NCI-H2196 treated with DMSO at 0.1 percent for 48 hours (cell line): Measurements from ENCODE around the gene MOB3B.

ENCODE experiments used
- DNase-seq: peaks from one replicate; lab custom pipeline; 2025; ENCODE audit not compliant: unreplicated experiment; lab: John Stamatoyannopoulos, UW

MOB3B gene

DNA sequence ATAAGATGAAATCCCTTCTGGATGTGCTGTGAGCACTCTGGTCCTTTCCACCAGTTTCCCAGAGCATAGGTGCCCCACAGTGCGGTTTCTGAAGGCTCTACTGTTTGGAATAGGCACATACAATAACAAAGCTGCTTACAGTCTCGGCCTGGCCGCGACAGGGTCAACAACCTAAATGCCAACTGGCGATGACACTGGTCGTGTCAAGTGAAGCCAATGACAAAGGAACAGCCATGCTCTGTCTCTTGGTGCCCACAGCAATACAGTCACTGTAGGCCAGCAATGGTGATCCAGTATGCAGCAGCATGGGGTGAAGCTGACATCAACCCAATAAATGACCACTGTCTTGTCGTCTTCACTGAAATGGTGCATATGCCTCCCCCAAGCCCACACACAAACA lies 184.8 kb downstream of the MOB3B start:
- DNase-seq = no peak

DNA sequence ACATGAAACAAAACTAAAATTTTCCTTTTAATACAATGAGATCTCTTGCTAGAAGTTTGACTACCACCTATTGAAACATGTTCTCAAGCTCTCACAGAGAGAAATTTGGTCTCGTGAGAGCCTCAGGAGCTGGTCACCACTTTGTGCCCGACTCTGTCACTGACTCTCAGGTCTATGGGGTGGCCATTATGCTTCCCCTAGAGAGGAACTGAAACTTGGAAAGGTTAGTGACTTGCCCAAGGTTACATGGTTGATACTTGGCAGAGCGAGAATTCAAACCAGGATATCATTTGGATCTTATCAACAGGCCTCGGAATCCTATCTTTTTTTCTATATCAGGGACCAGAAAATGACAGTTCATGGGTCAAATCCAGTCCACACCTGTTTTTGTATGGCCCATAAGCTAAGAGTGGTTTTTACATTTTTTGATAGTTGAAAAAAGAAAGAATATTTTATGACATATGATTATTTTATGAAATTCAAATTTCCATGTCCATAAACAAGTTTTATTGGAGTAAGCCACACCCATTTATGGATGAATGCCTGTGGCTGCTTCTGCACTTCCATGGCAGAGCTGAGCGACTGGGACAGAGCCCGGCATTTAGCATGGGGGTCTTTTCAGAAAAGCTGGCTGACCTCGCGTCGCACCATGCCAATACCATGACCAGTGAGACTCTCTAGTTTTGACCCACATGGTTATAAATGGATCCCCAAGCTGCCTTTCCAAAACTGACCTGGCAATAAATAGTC lies 187.9 kb downstream of the MOB3B start:
- DNase-seq = no peak

DNA sequence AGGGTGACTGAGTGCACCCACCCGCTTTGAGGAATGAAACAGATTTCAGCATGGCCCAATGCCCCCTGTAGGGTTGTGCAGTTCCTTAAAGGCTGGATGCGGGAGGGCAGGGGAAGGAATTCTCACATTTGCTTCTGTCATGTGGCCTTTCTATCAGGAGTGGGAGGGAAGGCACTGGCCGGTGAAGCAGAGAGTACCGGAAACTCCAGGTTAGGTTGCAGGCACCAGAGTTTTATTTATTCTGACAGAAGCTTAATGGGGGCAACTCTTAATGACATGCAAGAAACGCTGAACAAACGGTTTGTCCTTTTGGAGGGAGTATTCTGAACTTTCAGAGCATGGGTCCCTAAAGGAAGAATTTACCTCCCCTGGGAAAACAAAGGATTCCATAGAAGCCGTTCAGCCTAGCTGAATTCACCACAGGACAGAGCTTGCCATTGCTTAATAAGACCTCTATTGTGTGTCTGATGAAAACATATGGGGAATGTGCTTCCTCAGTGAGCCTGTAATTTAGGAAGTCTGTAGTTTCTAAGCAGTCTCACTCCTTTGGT lies 188.6 kb downstream of the MOB3B start:
- no peak for DNase-seq

DNA sequence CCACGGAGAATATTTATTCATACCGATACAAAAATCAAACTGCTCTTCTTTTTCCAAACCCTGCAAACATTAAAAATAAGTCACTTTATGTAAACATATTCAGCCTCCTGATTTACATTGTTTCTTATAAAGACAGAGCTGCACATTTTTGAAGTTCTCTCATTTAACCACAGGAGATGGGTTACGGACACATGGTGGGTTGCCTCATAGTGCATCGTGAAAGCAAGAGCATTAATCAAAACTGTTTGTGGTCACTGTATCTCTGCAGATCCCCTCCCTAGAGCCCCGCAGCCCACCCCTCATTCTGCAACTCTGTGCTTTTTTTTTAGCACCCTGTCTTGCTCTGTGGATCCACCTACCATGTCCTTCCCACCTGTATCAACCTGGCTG lies 189.3 kb downstream of the MOB3B start:
- DNase-seq = no peak

GRCh38 chr9:27339661-27340284 lies 189.8 kb downstream of the MOB3B start:
- no peak for DNase-seq

DNA sequence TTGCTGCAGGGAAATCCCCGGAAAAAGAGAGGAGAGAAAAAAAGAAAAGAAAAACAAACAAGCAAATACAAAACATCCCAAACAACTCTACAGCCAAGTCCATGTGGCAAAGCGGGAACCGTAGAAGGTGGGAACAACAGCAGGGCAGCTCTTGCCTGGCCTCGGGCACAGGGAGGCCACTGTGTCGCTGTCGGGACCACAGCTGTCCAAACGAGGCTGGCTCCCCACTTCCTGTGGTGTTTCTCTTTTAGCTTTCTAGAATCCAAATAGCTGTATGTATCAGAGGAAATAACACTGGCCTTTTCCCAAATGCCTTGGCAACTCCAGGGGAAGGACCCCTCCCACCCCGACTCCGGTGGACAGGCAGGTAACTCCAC lies 191.1 kb downstream of the MOB3B start:
- no peak for DNase-seq

DNA sequence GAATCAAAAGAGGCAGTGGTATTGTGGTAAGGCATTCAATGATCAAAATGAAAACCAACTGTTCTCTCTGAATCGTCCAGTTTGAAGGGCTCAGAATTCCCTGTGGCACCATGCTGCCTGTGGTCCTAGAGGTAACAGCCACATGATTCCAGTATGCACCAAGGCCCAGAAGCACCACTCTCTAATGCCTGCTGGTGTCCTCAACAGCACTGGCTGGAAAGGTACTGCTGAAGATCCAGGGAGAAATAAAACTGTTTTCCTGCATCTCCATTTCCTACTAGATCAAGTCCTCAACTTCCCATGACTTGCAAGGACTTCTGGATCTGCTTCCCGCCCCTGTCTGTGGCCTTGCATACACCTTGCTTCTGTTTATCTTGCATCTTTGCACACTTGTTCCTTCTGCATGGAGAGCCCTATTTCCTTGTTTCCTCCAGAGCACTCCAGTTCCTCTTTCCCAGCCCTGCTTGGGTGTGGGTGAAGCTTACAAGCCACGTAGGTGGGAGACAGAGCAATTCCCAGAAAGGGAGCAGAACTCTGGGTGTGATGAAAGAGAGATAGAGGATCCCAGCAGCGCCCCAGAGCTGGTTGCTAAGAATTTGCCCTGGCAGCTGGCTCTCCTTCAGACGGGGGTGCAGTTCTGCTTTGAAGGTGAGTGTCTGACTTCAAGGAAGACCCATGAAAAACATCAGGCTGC lies 191.6 kb downstream of the MOB3B start:
- DNase-seq = no peak

DNA sequence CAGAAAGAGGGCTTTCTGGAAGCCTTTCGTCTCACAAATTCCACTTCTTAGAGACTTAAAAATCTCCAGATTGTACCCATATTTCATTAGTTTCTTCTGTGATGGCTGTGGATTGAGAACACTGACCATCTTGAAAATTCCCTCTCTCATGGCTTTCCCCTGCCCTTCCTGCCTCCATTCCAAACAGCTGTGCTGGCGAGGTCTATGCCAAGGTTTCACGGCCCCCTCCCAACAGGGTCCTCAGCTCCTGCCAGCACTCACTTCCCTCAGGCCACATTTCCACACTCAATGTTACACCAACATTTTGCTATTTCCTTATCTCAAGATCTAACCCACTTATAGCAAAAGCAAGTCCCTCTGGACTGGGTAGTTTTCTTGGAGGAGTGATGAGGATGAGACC lies 192.4 kb downstream of the MOB3B start:
- DNase-seq = no peak

GRCh38 chr9:27336829-27337228 lies 192.8 kb downstream of the MOB3B start:
- no peak for DNase-seq

DNA sequence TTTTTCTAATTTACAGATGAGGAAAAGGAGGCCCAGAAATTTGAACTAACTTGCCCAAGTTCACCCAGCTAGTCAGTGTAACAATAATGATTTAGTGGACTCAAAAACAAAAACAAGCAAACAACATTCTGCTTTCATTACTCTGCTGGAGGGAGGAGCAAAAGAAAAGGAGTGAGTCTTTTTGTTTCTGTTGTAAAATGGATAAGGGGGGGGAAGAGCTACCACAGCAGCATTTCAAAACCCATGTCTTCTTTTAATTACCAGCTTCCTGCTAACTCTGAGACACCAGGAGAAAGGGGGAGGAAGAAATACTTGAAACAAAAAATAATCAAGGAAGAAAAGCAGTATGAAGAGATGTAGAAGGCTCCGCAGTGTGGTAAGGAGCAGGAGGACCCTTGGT lies 193.5 kb downstream of the MOB3B start:
- DNase-seq = no peak

GRCh38 chr9:27335075-27335474 lies 194.5 kb downstream of the MOB3B start:
- no peak for DNase-seq

DNA sequence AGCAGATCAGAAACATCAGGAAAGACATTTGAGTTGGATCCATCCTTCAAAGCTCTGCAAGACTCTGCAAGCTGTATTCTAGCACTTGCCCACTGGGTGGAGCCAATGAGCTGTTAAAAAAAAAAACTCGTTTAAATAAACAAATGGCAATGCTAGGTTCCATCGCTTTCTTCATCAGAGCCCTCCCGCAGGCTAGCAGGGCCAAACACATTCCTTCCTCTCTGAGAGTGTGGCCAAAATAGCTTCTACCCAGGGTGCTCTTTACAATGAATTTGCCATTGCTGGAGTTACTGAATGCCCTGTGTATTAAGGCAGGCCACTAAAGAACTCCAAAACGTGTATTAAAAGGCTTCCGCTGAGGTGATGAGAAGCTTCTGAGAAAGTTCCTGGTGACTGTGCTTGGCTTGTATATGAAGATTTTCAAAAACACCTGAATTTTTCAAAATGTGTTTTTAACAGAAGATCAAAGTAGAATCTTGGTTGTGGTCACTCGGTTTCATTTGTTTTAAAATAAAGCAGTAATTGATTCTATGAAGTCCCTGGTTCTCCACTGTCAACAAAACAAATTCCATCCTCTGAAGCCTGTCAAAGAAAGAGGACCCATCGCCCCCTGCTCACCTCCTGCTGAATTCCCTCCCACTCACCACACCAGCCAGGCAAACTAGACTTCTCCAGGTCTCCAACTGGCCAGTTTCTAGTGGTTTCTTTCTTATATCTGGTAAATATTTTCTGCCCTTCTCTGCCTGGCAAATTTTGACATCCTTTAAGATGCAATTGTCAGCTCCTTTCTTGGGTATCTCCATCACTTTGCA lies 196.2 kb downstream of the MOB3B start:
- DNase-seq = peak; percentile 12

GRCh38 chr9:27331393-27331792 lies 198.2 kb downstream of the MOB3B start:
- no peak for DNase-seq

GRCh38 chr9:27329291-27329690 lies 200.3 kb downstream of the MOB3B start:
- DNase-seq = no peak

GRCh38 chr9:27328483-27328882 lies 201.1 kb downstream of the MOB3B start:
- DNase-seq = no peak

GRCh38 chr9:27311184-27311583 lies 218.4 kb downstream of the MOB3B start:
- DNase-seq = no peak

GRCh38 chr9:27310582-27310981 lies 219.0 kb downstream of the MOB3B start:
- DNase-seq = no peak

- DNase-seq = no peak
Observed at GRCh38 chr9:27308691-27309390, 220.8 kb downstream of the MOB3B start.

GRCh38 chr9:27304521-27304920 lies 225.1 kb downstream of the MOB3B start:
- DNase-seq = no peak

- DNase-seq = no peak
Observed at GRCh38 chr9:27303219-27303618, 226.4 kb downstream of the MOB3B start.

GRCh38 chr9:27297050-27297449 lies 232.6 kb downstream of the MOB3B start, which contains the start of gene EQTN:
EQTN (minus strand) TSS chr9:27297150; CDS start chr9:27297055, 95 bp downstream.
- no peak for DNase-seq
